ENCODE results near the gene PSAPL1.

PSAPL1 gene

GRCh38 chr4:7434766-7435150, at the start of gene PSAPL1:
TSS of gene PSAPL1 (minus strand) at chr4:7434930. CDS start at chr4:7434879, 51 bp downstream.
- no peaks in the 10 kb centered on the region for H3K36me3 ChIP-seq (replicated peaks)
- H3K4me3 ChIP-seq (ENCODE audit: low read depth, low read length), result no peak within 1 kb of the TSS
- no peak for TF ChIP-seq CTCF (IDR thresholded peaks at IDR 0.05; ENCODE audit: low read depth, low read length, missing control alignments)
- H3K27me3 ChIP-seq (replicated peaks), result peaks cover 2% of the 10 kb centered on the region
- in situ Hi-C loops (cut with HindIII; ENCODE audit: low pct_ligation_motif_present, low sequenced_read_pairs), result no loop called here
- H3K27ac ChIP-seq, result no peak within 1 kb of the TSS
- peak; percentile 11 for DNase-seq

- no peaks in the 10 kb centered on the region for H3K36me3 ChIP-seq (replicated peaks)
- no peak for TF ChIP-seq CTCF (IDR thresholded peaks at IDR 0.05; ENCODE audit: low read depth, low read length, missing control alignments)
- DNase-seq, result no peak
- in situ Hi-C loops (cut with HindIII; ENCODE audit: low pct_ligation_motif_present, low sequenced_read_pairs), result no loop called here
- H3K27me3 ChIP-seq (replicated peaks), result no peaks in the 10 kb centered on the region
- no peak overlapping the region for H3K4me3 ChIP-seq (ENCODE audit: low read depth, low read length)
- H3K27ac ChIP-seq, result no peak overlapping the region
Observed at GRCh38 chr4:7481227-7481626, 46.5 kb upstream of the PSAPL1 start.

- H3K36me3 ChIP-seq (replicated peaks), result no peaks in the 10 kb centered on the region
- in situ Hi-C loops (cut with HindIII; ENCODE audit: low pct_ligation_motif_present, low sequenced_read_pairs), result no loop called here
- DNase-seq, result no peak
- no peaks in the 10 kb centered on the region for H3K27me3 ChIP-seq (replicated peaks)
- no peak overlapping the region for H3K27ac ChIP-seq
- TF ChIP-seq CTCF (IDR thresholded peaks at IDR 0.05; ENCODE audit: low read depth, low read length, missing control alignments), result no peak
- no peak overlapping the region for H3K4me3 ChIP-seq (ENCODE audit: low read depth, low read length)
Observed at GRCh38 chr4:7480423-7480822, 45.7 kb upstream of the PSAPL1 start.

GRCh38 chr4:7478665-7479064, 43.9 kb upstream of the PSAPL1 start:
- DNase-seq, result no peak
- no peaks in the 10 kb centered on the region for H3K36me3 ChIP-seq (replicated peaks)
- in situ Hi-C loops (cut with HindIII; ENCODE audit: low pct_ligation_motif_present, low sequenced_read_pairs), result no loop called here
- H3K27ac ChIP-seq, result no peak overlapping the region
- no peak overlapping the region for H3K4me3 ChIP-seq (ENCODE audit: low read depth, low read length)
- no peaks in the 10 kb centered on the region for H3K27me3 ChIP-seq (replicated peaks)
- no peak for TF ChIP-seq CTCF (IDR thresholded peaks at IDR 0.05; ENCODE audit: low read depth, low read length, missing control alignments)

- TF ChIP-seq CTCF (IDR thresholded peaks at IDR 0.05; ENCODE audit: low read depth, low read length, missing control alignments), result no peak
- in situ Hi-C loops (cut with HindIII; ENCODE audit: low pct_ligation_motif_present, low sequenced_read_pairs), result no loop called here
- Histone ChIP-seq H3K27me3 (replicated peaks) (no peaks in the 10 kb centered on the region), H3K4me3 (ENCODE audit: low read depth, low read length) (no peak overlapping the region), H3K27ac (no peak overlapping the region), H3K36me3 (replicated peaks) (no peaks in the 10 kb centered on the region)
- no peak for DNase-seq
Observed at GRCh38 chr4:7477695-7478094, 43.0 kb upstream of the PSAPL1 start.

- Histone ChIP-seq H3K27ac (no peak overlapping the region), H3K4me3 (ENCODE audit: low read depth, low read length) (no peak overlapping the region), H3K36me3 (replicated peaks) (no peaks in the 10 kb centered on the region), H3K27me3 (replicated peaks) (peaks cover 2% of the 10 kb centered on the region)
- no peak for DNase-seq
- in situ Hi-C loops (cut with HindIII; ENCODE audit: low pct_ligation_motif_present, low sequenced_read_pairs), result no loop called here
- no peak for TF ChIP-seq CTCF (IDR thresholded peaks at IDR 0.05; ENCODE audit: low read depth, low read length, missing control alignments)
Observed at GRCh38 chr4:7476820-7477219, 42.1 kb upstream of the PSAPL1 start.
